Measurements from ENCODE around the gene TXNRD3.

The TXNRD3 gene

GRCh38 chr3:126671521-126671920 is 16.6 kb upstream of the TXNRD3 start:
- DNase-seq = no peak

GRCh38 chr3:126668450-126669401 is 13.8 kb upstream of the TXNRD3 start:
- no peak for DNase-seq

DNA sequence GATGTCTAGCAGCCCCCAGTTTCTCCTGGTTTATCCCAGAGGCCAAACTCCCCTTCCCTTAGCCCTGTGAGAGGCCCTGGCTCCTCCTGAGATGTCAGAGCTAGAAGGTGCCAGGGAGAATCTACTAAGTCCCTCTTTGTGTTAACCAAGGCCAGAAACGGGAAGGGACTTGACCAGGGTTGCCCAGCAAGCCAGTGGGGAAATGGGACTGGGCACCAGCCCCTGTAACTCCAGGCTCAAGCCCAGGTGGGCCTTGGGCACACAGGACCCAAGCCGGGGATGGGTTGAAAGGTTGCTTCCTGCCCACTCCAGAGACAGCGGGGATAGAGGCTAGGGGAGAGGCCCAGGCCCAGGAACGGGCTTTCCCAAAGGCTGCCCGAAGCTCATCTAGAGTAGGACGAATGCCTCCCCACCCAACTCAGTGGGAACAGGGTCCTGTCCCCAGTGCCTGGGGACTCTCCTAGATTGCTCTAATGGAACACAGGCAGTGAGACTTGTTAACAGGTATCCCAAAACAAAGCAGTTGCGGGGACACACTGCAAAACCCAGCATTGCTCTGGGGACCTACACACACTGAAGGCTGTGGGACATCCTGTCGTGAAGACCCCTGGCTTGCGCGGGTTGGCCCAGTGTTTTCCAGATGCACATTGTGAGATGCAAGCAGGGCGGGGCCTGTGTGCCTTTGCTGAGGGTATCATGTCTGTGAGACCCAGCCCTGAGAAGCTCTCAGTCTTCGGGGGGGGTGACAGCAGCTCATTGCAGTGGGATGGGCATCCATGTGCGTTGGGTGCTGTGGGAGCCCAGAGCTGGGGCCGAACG is 12.9 kb upstream of the TXNRD3 start:
- DNase-seq = no peak

DNA sequence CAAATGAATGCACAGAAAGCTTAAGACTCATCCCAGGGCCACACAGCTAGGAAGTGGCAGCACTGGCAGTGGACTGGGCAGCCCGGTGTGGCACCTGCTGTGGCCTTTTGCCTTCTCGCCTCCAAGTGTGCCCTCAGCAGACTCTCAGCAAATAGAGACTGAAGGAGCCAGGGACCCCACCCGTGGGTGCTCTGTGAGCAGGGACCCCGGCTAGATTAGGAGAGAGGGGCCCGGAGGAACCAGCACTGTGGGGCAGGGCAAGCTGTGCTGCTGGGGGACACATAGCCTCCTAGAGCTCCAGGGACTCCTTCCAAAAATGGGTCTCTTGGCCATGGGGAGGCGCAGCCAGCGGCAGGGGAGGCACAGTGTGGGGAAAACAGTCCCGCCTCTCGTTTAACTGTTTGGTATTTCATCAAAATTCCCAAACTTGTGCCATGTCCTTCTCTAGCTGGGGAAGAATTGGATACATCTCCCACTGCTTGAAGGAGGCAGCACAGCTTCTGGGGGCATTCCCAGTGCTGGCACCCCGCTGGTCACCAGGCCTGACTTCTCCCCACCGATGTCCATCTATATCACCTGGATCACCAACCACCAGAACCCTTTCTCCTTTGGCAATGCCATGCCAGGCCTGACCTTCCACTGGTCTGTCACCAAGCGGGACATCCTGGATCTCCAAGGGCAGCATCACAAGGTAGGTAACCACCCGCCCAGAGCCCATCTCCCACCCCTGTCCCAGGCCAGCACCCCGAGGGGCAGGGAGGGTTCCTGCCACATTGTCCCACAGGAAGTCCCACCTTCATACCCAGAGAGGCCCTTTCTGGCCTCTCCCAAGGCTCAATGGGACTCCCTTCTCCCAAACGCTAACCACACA is 12.0 kb upstream of the TXNRD3 start:
- DNase-seq = no peak

DNA sequence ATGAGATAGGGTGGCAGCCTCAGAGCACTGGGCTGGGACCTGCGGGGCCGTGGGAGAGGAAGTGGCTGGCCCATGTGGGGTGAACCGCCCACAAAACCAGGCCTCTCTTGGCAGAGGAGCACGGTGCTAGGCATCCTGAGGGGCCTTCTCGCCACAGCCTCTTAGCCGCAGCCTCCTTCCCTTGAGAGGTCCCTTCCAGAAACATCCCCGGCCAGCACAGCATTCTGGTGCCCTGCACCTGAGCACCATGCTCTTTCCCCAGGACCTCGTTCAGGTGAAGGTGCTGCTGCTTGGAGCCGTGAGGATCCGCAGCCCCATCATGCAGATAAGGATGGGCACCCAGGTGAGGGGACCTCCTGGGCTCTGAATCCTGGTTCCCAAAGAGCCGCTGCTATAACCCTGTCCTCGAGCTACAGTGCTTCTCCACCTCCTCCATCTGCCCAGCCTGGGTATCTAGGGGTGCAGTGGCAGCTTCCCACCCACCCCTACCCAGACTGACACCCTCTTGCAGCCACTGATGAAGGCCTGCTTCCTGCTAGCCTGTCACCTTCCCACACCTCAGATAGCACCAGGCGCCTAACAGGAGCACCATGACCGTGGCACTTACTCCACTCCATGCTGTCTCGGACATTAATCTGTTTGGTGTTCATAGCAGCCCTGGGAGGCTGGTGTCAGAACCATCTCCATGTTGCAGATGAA is 11.2 kb upstream of the TXNRD3 start:
- no peak for DNase-seq

DNA sequence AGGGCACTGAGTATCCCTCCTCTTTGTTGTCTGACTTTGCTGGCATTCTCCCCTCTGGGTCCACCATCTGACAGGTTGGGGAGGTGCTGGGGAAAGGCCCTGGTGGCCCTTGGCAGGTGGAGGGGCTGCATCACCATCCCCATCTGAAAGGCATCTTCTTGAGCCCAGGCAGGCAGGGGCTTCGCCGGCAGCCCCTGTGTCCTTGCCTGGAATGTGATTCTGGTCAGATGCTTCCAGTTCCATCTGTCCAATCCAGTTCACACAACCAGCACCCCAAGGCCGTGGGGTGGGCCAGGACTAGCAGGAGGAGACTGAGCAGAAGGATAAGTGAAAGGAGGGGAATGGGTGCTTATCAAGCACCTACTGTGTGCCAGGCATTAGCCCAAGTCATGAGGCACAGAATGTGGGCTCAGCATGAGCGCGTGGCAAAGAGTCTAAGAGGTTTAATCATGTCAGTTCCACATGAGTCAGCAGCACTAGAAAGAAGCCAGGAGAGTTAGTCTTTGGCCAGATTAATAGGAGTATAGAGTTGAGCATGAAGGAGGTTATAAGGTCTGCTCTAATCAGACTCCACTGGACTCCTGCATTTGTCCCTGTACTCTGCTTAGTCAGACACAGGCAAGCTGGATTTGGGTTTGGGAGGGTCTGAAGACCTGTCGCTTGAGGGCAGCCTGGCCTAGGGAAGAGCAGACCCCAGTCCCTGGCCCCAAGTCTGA is 10.5 kb upstream of the TXNRD3 start:
- no peak for DNase-seq

- DNase-seq = no peak
These were observed 9.8 kb upstream of the TXNRD3 start for GRCh38 chr3:126664591-126665214.

- DNase-seq = no peak
These were observed 8.8 kb upstream of the TXNRD3 start for GRCh38 chr3:126663750-126664149.

DNA sequence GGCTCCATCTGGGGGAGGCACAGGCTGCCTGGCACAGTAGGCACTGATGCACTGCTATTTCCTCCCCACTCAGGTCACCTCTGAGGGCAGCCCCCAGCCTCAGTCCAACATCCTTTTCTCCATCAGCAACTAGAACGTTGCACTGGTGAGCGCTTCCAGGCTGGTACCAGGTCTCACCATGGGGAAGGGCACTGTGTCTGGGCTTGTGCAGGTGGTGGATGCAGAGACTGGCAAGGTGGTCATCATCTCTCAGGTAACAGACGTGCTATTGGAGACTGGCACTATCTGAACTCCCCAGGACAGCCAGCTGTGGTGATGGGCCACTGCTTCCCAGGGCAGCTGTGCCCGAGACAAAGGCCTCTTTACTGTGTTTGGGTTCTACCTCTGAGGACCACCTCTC is 8.3 kb upstream of the TXNRD3 start:
- no peak for DNase-seq

GRCh38 chr3:126661532-126662364 is 6.8 kb upstream of the TXNRD3 start:
- DNase-seq = no peak

GRCh38 chr3:126659915-126660886 is 5.3 kb upstream of the TXNRD3 start:
- no peak for DNase-seq

- DNase-seq = no peak
These were observed 3.7 kb upstream of the TXNRD3 start for GRCh38 chr3:126658584-126658983.

DNA sequence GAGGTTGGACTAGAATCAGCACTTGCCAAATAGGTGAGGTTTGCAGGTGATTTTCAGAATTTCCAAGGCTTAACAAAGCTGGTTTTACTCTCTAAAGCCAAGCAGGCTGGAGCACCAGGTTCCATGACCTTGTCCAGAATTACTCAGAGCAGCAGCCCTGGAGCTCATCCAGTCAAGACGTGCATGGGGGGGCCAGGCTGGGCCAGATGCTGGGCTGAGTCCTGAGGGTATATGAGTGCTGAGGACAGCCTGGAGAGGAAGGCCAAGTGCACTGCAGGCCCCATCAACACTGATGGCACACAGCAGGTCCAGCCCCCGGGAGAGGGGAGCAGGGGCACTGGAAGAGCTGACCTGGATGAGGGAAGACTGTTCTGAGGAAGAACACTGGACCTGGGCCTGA is 3.0 kb upstream of the TXNRD3 start:
- DNase-seq = no peak

GRCh38 chr3:126656371-126657134 is 1.6 kb upstream of the TXNRD3 start:
- DNase-seq = no peak

GRCh38 chr3:126655887-126656286 is 963 bp upstream of the TXNRD3 start:
- DNase-seq = no peak

- DNase-seq = no peak
These were observed 5.3 kb downstream of the TXNRD3 start for GRCh38 chr3:126649556-126650092.

- no peak for DNase-seq
These were observed 8.2 kb downstream of the TXNRD3 start for GRCh38 chr3:126646674-126647073.

DNA sequence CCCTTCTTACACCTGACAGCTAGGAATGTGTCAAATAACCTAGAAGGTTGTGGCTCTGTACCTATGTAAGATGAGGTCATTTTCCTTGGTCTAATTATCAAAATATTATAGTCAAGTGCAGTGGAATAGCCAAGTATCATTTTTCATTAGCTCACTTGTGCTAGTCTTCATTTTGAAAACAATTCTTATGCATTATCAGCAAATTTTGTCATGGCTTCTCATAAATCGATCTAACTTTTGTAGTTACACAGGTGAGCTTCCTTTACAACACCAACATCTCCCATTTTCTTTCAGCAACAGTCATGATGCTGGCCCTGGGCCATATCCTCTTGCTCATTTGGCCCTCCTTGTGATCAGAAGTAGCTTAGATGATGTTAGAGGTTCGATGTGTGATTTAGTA is 10.3 kb downstream of the TXNRD3 start:
- DNase-seq = no peak
